Cardiac fibroblast (primary cell): ENCODE results near the gene PLPPR1.
"Not testable (repeated sequence)": the region's sequence is repeated elsewhere in the genome, so short reads cannot be mapped to it uniquely, and the experiment has no call there.

Experiments
- DNase-seq, 2 donors: peaks; one replicate each; pipeline versions ENCODE4 v3.0.0 to v3.0.0-alpha.2; 2010; ENCODE audit warnings: low read depth in 2 of 2
- H3K4me3 ChIP-seq, 2 donors: replicated peaks in 1 of 2; 1 replicate in 1 of 2; 2 replicates in 1 of 2; pipeline ENCODE4 v1.5.1; 2011; ENCODE audit warnings: low read depth in 2 of 2, low read length in 2 of 2, mild to moderate bottlenecking in 2 of 2, moderate library complexity in 1 of 2
- CTCF ChIP-seq: IDR thresholded peaks from one replicate; pipeline ENCODE4 v1.5.1; 2011; ENCODE audit warnings: low read depth, mild to moderate bottlenecking, low read length, inconsistent platforms

Gene PLPPR1

GRCh38 chr9:101275769-101276250 lies 247.3 kb downstream of the PLPPR1 start:
- no peak for DNase-seq
- no peak for TF ChIP-seq CTCF
- no peak overlapping the region for H3K4me3 ChIP-seq

- not testable (repeated sequence) for DNase-seq
Observed at GRCh38 chr9:101291043-101291442, 262.5 kb downstream of the PLPPR1 start.

GRCh38 chr9:101299901-101300300 lies 271.4 kb downstream of the PLPPR1 start:
- DNase-seq = no peak
- TF ChIP-seq CTCF = no peak
- no peak overlapping the region for H3K4me3 ChIP-seq

More at GRCh38 chr9:101291043-101291442, 262.5 kb downstream of the PLPPR1 start:
- H3K4me3 ChIP-seq = not testable (repeated sequence)

- H3K4me3 ChIP-seq = no peak overlapping the region
- no peak for TF ChIP-seq CTCF
- DNase-seq = no peak
Observed at GRCh38 chr9:101307051-101307450, 278.5 kb downstream of the PLPPR1 start.

- no peak for DNase-seq
- H3K4me3 ChIP-seq = no peak overlapping the region
- no peak for TF ChIP-seq CTCF
Observed at GRCh38 chr9:101307524-101308213, 279.1 kb downstream of the PLPPR1 start.

GRCh38 chr9:101309139-101309538 lies 280.6 kb downstream of the PLPPR1 start:
- no peak overlapping the region for H3K4me3 ChIP-seq
- no peak for DNase-seq
- TF ChIP-seq CTCF = no peak

GRCh38 chr9:101311191-101311590 lies 282.7 kb downstream of the PLPPR1 start:
- no peak overlapping the region for H3K4me3 ChIP-seq
- DNase-seq = no peak
- no peak for TF ChIP-seq CTCF
